Measurements from ENCODE around the gene ZYG11B.

GRCh38 chr1:52738893-52739292, 12.6 kb downstream of the ZYG11B start:
- TF ChIP-seq CTCF (IDR thresholded peaks at IDR 0.05; ENCODE audit: poor library complexity) (no peak), EZH2phosphoT487 (IDR thresholded peaks at IDR 0.05; ENCODE audit: low read depth, severe bottlenecking, unreplicated experiment) (no peak), EZH2 (IDR thresholded peaks at IDR 0.05; ENCODE audit: borderline replicate concordance) (no peak)

All from hepatocyte (in vitro differentiated cells).